ENCODE data around the gene HOXB4. TPM values are rescaled to one million over a fixed set of nuclear protein-coding genes. Genes with fewer than 3 reads are reported as not detected.
A peak's percentile ranks its signal among the peaks of the same experiment; 100 is the strongest.

Gene HOXB4
- polyA plus RNA-seq, 1 of the 3 experiments (the other 2 are of a cell fraction), result 0.03 TPM

DNA sequence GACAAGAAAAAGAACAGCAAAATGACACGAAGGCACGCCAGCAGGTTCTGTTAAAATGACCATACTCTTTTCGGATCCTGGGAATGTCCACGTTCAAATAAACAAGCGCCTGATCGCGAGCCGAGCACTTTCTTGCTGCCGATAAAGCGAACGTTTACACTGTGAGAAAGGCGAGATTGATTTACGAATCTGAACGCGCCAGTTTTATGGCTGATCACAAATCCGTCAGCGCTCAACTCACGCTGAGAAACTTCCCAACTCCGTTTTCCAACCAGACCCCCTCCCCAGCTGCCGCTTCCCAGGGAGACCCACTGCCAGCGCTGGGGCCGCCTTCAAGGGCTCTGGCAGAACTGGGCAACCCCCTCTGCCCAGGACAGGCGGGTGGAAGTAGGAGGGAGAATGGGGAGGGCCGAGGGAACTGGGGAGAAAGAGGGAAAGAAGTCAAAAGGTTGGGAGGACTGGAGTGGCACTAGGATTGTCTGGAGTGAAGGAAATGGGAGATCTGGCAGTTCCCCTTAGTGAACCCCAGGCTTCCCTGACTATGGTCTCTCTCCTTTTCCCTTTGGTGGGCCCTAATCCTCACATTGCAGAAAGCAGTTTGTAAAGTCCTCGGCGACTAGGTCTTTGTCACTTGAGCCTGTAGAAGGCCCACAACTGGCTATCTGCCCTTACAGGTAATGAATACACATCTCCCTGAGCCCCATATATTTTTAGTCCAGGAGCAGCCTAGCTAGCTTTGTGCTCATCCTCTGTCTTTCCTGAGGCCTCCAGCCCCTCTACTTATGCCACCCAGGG is 6.9 kb downstream of the HOXB4 start:
- no peaks in the 10 kb centered on the region for H3K79me2 ChIP-seq (ENCODE audit: insufficient read depth)
- no peak overlapping the region for H3K9ac ChIP-seq
- ChIA-PET CTCF (interaction anchor here (1.5 kb wide), 1 partner anchor 18 kb away, joined by 3 read pairs; no protein-coding TSS in a partner anchor), POLR2A (no interaction called here)
- no peaks in the 10 kb centered on the region for H3K9me3 ChIP-seq
- no peak overlapping the region for H3K4me2 ChIP-seq
- H3K27me3 ChIP-seq (ENCODE audit: insufficient read depth), result peaks cover 99% of the 10 kb centered on the region
- H3K36me3 ChIP-seq (replicated peaks in 1 of 2; ENCODE audit: control insufficient read depth in 1 of 2, insufficient read depth in 2 of 2, low read length in 1 of 2), result no peaks in the 10 kb centered on the region
- H3K4me1 ChIP-seq (ENCODE audit: control insufficient read depth in 1 of 2, insufficient read depth in 2 of 2, low read depth in 1 of 2, low read length in 1 of 2), result no peaks in the 10 kb centered on the region; a peak in 1 of 4 replicates
- no peak overlapping the region for H2AFZ ChIP-seq (ENCODE audit: low read depth)
- H3F3A ChIP-seq (replicated peaks; ENCODE audit: insufficient read depth), result no peaks in the 10 kb centered on the region
- H3K27ac ChIP-seq (ENCODE audit: low read depth in 2 of 2, low read length in 1 of 2), result no peak overlapping the region
- TF ChIP-seq TCF12 (IDR thresholded peaks at IDR 0.05), result no peak
- TF ChIP-seq FOXJ3 (CRISPR knock-in tag; IDR thresholded peaks at IDR 0.05), result no peak
- TF ChIP-seq, protein P1, sequence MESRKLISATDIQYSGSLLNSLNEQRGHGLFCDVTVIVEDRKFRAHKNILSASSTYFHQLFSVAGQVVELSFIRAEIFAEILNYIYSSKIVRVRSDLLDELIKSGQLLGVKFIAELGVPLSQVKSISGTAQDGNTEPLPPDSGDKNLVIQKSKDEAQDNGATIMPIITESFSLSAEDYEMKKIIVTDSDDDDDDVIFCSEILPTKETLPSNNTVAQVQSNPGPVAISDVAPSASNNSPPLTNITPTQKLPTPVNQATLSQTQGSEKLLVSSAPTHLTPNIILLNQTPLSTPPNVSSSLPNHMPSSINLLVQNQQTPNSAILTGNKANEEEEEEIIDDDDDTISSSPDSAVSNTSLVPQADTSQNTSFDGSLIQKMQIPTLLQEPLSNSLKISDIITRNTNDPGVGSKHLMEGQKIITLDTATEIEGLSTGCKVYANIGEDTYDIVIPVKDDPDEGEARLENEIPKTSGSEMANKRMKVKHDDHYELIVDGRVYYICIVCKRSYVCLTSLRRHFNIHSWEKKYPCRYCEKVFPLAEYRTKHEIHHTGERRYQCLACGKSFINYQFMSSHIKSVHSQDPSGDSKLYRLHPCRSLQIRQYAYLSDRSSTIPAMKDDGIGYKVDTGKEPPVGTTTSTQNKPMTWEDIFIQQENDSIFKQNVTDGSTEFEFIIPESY (IDR thresholded peaks at IDR 0.05; ENCODE audit: borderline replicate concordance, low read depth), result no peak
- TF ChIP-seq, protein P2, sequence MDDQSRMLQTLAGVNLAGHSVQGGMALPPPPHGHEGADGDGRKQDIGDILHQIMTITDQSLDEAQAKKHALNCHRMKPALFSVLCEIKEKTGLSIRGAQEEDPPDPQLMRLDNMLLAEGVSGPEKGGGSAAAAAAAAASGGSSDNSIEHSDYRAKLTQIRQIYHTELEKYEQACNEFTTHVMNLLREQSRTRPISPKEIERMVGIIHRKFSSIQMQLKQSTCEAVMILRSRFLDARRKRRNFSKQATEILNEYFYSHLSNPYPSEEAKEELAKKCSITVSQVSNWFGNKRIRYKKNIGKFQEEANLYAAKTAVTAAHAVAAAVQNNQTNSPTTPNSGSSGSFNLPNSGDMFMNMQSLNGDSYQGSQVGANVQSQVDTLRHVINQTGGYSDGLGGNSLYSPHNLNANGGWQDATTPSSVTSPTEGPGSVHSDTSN (IDR thresholded peaks at IDR 0.05), result no peak
- TF ChIP-seq TEAD4 (IDR thresholded peaks at IDR 0.05; ENCODE audit: borderline replicate concordance, insufficient read depth), result no peak
- TF ChIP-seq, protein P3, sequence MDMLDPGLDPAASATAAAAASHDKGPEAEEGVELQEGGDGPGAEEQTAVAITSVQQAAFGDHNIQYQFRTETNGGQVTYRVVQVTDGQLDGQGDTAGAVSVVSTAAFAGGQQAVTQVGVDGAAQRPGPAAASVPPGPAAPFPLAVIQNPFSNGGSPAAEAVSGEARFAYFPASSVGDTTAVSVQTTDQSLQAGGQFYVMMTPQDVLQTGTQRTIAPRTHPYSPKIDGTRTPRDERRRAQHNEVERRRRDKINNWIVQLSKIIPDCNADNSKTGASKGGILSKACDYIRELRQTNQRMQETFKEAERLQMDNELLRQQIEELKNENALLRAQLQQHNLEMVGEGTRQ (IDR thresholded peaks at IDR 0.05; ENCODE audit: borderline replicate concordance, low read depth, low read length), result no peak
- TF ChIP-seq MXI1 (IDR thresholded peaks at IDR 0.05; ENCODE audit: low read depth, low read length), result no peak
- no peak for TF ChIP-seq JUND (IDR thresholded peaks at IDR 0.05)
- TF ChIP-seq YY1 (IDR thresholded peaks at IDR 0.05; ENCODE audit: low read depth), result no peak
- H3K4me3 ChIP-seq (ENCODE audit: low read depth in 2 of 2, low read length in 1 of 2), result no peak overlapping the region
- 15% methylated on average over 26 of the region's 26 CpGs for WGBS (ENCODE audit: low lambda C conversion rate)
- no peak for DNase-seq
- H3K9me2 ChIP-seq, result no peaks in the 10 kb centered on the region
- 0 out of 2 replicates have a peak, but pooled peaks cover 6% of the 10 kb centered on the region for H4K20me1 ChIP-seq (ENCODE audit: insufficient read depth)

DNA sequence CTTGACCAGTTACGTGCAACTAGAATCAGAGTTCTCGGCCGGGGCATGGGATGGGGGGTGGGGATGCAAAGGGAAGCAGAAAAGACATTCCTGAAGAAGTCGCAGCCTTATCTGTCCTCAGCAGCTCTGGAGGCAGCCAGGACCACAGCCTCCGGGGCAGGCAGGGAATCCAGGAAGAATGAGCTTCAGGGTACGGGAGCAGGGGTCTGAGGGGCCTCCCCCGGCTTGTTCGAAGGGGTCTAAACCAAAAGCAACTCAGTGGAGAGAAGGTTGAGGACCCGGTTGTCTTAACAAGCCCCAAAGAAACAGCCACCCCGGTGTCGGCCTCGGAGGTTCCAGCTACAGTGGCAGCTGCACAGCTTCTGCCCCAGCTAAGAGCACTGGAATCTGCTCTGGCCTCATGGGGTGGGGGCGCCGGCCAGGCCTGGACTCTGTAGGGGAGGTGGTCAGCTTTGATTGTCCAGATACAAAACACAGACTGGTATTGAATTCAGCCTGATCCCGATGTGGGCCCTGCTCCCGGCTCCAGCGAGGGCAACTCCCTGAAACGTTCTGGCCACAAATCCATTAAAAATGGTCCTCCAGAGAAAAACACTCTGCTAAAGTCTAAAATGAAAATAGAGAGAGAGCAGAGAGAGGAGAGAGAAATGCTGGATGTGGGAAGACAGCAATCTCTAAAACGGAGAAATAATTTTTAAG is 7.7 kb downstream of the HOXB4 start:
- no peaks in the 10 kb centered on the region for H3K9me2 ChIP-seq
- H3K27ac ChIP-seq (ENCODE audit: low read depth in 2 of 2, low read length in 1 of 2), result no peak overlapping the region
- no peaks in the 10 kb centered on the region for H3K4me1 ChIP-seq (ENCODE audit: control insufficient read depth in 1 of 2, insufficient read depth in 2 of 2, low read depth in 1 of 2, low read length in 1 of 2)
- no peaks in the 10 kb centered on the region for H3F3A ChIP-seq (replicated peaks; ENCODE audit: insufficient read depth)
- H4K20me1 ChIP-seq (ENCODE audit: insufficient read depth), result 0 out of 2 replicates have a peak, but pooled peaks cover 6% of the 10 kb centered on the region
- CTCF ChIA-PET, result interaction anchor here (0.7 to 1.5 kb wide), 6 partner anchors 13 to 262 kb away, joined by 3 to 4 read pairs (median 3); no protein-coding TSS in a partner anchor
- H3K36me3 ChIP-seq (replicated peaks in 1 of 2; ENCODE audit: control insufficient read depth in 1 of 2, insufficient read depth in 2 of 2, low read length in 1 of 2), result no peaks in the 10 kb centered on the region
- no peak for TF ChIP-seq NRF1 (IDR thresholded peaks at IDR 0.05; ENCODE audit: low read depth, low read length)
- peak; percentile 82 for TF ChIP-seq EZH2phosphoT487 (IDR thresholded peaks at IDR 0.05; ENCODE audit: borderline replicate concordance, low read depth)
- TF ChIP-seq RAD21 (IDR thresholded peaks at IDR 0.05; ENCODE audit: low read length), result no peak
- TF ChIP-seq JUND (IDR thresholded peaks at IDR 0.05), result no peak
- no peak for TF ChIP-seq ELF1 (IDR thresholded peaks at IDR 0.05)
- H3K79me2 ChIP-seq (ENCODE audit: insufficient read depth), result no peaks in the 10 kb centered on the region
- H3K27me3 ChIP-seq (ENCODE audit: insufficient read depth), result peaks cover 99% of the 10 kb centered on the region
- POLR2A ChIA-PET, result no interaction called here
- H3K4me3 ChIP-seq (ENCODE audit: low read depth in 2 of 2, low read length in 1 of 2), result no peak overlapping the region
- no peaks in the 10 kb centered on the region for H3K9me3 ChIP-seq
- 17% methylated on average over 16 of the region's 19 CpGs for WGBS (ENCODE audit: low lambda C conversion rate)
- no peak overlapping the region for H3K9ac ChIP-seq
- H2AFZ ChIP-seq (ENCODE audit: low read depth), result no peak overlapping the region
- no peak overlapping the region for H3K4me2 ChIP-seq
- DNase-seq, result no peak

All from SK-N-SH (cell line).